IPS-NIHi7 (cell line): Measurements from ENCODE around the gene TBC1D14.

Experiments used
- DNase-seq: peaks from one replicate; pipeline ENCODE4 v3.0.0; 2012; ENCODE audit warnings: mixed read lengths; ENCODE audit errors: extremely low spot score

Gene TBC1D14

DNA sequence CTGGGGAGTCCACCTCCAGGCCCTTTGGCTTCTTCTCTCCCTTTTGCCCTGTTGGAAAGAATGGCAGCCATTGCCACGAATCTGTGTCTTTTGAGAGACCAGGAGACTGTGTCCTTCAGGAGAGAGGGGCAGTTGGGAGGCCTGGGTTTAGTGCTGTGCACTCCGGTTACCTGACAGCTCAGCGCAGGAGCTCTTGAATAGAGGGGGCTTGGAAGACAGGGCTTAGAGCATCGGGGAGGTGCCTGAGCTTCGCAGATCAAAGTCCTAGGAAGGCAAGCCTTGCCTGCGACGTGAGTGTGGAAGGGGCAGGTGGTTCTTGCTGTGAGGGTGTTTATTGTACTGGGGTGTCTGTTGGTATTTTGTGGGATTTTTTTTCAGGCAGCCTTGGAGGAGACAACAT, 91.6 kb downstream of the TBC1D14 start:
- DNase-seq: no peak

DNA sequence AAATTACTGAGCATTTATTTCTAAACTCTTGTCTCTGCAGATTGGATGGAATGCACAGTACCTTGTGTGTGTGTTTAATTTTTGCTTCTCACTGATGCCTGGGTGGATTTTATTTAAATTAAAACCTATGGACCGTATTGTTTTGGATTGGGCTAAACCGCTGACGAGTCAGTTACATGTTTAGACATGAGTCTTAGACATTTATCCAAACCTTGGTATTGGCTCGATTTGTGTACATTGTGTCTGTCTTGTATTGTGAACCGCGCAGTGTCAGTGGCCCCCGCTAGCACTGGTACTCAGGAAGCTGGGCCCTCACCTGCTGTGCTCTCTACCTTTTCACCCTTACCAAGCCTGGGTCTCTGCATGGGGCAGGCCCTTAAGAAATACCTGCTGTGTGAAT, 92.7 kb downstream of the TBC1D14 start:
- DNase-seq: no peak

DNA sequence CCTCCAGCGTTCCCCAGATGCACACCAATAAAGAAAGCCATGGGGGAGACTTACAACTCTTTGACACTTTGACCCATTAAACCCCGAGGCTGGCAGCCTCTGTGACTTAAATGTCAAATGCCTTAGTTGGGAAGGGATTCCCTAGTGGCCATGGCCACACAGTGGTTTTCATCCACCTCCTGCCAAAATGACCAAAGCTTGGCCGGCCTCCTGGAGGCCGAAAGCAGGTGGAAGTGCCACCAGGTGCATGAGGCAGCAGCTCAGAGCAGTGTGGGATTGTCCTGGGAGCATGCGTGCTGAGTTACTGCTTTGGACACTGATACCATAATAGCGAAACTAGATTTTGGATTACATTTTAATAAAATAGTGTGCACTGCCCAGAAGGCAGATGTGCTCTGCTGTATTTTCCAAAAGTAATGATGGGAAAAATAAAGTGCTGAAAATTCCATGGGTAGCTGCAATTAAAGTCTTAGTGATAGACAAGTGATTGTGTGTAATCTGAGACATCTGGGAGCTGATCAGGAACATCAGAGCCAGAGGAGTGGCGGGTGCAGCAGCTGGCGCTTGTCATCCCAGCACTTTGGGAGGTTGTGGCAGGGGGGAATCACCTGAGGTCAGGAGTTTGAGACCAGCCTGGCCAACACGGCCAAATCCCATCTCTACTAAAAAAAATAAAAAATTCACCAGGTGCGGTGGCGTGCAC, 93.7 kb downstream of the TBC1D14 start:
- no peak for DNase-seq

DNA sequence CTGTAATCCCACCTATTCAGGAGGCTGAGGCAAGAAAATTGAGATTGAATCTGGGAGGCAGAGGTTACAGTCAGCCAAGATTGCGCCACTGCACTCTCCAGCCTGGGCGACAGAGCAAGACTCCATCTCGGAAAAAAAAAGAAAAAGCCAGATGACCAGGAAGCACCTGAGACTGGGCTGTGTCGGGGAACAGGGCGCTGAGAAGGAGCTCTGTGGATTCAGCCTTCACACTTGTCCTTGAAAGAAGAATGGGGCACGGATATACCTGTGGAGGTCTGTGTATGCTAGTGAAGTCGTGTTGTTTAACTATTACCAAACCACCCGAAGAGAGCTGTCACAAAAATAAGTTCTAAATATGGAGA, 94.2 kb downstream of the TBC1D14 start:
- DNase-seq: no peak

DNA sequence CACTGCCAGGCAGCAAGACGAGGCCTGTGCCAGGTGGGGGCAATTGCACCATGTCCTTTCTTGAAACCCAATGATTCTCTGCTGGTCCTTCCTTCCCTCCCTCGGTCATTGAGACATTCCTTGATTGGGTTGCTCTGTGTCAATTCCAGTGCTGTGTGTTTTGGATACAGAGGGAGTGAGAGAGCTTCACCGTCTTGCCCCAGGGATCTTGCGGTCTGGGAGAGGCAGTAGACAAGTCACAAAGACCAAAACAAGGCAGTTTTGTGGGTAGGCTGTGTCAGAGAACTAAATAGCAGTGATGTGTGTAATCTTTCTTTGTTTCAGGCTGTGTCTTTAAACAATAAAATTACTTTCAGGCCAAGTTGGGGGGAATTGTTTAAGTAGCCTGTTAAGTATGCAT, 94.7 kb downstream of the TBC1D14 start:
- DNase-seq: no peak

DNA sequence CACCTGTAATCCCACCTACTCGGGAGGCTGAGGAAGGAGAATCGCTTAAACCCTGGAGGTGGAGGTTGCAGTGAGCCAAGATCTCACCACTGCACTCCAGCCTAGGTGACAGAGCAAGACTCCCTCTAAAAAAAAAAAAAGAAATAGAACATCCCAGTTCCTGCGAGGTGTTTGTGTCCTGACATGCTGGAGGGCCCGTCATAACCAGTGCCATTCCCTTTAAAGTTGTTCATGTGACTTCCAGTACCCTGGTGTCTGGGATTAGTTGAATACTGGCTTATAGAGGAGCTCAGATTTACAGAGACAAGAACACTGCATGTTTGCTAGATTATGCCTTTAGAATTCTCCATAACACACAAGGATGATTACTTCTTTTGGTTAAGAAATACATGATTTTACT, 95.9 kb downstream of the TBC1D14 start:
- DNase-seq: no peak

DNA sequence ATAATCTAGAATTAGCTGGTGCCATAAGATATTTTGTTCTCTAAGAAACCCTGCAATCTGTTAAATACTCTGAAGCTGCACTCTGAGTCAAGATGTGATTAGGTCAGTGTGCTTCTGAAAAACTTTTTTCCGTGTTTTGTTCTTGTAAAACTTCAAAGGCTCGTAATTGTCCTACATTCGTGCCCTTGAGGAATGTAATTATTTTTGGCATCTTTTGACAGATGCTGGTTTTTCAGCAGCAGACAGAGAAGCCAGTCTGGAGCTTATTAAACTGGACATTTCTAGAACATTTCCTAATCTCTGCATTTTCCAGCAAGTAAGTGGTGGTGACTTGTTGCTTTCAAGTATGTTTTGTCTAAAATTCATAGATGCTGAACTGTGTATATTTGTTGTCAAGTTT, 96.8 kb downstream of the TBC1D14 start:
- DNase-seq: no peak

DNA sequence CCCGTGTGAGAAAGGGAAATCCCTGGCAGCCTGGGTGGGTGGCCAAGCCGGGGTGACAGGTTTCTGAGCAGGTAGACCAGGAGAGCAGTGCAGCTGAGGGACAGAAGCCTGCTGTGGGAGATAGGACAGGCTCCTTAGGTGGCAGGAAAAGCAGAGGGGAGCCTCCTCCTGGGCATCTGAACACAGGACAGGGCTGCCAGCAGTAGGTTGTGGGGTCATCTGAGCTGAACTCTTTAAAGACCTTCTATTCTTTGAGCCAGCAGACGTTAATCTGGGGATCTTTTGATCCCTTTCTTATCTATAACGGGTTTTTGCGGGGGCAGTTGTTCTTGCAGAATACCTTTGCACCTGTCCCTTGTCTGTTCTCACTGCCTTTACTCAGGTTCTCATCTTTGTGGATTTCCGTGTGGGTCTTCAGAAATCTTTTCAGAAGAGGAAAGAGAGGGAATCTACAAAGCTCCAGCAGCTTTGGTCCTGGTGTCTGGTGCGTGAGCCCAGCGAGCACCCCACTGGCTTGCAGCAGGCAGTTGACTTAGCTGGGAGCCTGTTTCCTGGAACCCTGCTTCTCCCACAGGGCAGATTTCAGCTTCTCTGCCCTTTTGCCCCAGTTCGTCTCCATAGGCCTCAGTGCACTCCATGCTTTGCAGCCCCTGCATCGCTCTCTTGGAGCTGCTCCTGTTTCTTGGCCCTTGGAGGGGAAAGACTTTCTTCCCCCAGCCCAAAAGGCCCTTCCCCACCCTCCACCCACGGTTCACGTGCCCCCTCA, 97.7 kb downstream of the TBC1D14 start:
- DNase-seq: peak; percentile 48

DNA sequence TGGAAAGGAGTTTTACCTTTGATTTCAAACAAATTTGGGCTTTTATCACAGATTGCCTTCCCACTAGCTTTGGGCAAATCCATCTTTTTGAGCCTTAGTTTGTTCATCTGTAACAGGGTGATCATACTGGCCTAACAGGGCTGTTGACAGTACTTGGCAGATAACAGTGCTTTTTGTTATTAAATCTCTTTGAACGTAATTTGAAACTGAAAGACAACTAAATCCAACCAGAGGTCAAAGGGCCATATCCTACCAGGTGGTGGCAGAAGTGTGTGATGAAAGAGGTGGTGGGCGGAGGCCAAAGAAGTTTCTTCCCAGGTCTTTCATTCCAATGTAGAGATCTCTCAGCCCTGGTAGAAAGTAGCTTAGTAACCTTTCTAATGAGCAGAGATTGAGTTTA, 98.3 kb downstream of the TBC1D14 start:
- DNase-seq: peak; percentile 76

DNA sequence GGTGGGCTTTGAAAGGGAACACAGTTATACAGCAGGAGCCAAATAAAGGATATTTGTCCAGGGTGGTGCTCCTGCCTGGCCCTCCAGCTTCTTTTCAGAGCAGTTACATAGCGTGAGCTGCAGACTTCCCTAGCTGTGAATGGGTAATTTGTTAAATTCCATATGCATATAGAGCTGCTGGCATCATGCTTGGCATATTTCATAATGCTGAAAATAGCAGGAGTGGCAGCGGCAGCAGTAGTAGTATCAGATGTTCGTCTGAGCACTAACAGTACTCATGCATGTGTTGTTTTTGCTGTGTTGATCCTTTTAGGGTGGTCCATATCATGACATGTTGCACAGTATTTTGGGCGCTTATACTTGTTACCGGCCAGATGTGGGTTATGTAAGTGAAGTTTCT, 99.9 kb downstream of the TBC1D14 start:
- no peak for DNase-seq

DNA sequence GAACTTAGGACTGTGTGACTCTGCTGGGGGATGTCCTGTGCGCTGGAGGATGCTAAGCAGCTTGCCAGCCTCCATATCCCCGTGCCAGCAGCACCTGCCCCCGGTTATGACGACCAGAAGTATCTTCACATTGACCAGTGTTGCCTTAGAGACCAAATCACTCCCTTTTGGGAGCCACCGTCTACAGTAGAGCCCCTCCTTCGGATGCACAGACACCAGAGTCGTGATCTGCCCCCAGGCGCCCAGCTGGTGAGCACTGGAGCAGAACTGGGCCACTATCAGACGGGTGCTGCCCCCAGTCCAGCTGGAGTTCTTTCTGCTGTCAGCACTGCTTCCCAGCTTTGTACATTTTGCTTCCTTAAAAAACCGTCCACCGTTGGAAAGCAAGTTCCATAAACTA, 103.5 kb downstream of the TBC1D14 start:
- DNase-seq: no peak

DNA sequence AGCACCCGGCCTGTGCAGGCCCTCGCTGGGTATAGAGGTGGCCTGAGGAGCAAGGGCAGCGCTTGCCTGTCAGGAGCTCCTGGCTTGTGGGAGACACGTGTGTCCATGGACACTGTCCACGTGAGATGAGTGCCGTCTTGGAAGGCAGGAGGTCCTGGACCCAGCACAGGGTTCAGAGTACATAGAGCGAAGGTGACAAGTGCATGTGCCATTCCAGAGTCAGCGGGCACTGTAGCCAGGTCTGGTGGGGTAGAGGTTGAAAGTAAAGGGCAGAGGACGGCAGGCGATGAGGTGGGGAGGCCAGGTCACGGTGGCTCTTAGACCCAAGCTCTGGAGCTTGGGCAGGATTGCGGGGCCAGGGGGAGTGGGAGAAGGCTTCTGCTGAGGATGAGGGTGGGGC, 105.2 kb downstream of the TBC1D14 start:
- no peak for DNase-seq

DNA sequence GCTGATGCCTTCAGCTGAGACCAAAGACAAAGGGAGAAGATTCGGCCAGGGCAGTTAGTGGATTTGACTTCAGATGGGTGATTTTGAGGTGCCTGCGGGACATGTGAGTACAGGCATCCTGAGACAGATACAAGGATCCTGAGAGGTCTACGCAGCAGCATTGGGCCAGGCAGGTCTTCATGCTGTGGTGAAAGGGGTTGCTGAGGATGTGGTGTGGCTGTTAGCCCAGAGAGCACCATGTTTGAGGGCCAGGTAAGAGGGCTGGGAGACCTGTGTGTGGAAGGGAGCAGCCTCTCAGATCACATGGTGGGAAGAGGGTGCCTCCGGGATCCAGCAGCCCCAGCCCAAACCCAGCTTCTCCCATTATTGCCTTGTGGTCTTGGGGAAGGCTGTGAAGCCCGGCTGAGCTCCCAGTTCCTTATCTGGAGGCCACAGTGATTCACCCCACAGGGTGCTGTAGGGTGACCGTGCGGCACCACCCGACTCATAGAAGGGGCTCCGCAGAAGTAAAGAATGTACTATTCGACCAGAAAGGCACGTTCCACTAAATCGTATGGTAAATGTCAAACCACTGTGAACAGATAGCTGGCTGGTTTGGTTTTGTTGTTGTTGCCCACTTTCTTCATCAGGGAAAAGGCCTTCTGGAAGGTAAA, 105.9 kb downstream of the TBC1D14 start:
- no peak for DNase-seq

DNA sequence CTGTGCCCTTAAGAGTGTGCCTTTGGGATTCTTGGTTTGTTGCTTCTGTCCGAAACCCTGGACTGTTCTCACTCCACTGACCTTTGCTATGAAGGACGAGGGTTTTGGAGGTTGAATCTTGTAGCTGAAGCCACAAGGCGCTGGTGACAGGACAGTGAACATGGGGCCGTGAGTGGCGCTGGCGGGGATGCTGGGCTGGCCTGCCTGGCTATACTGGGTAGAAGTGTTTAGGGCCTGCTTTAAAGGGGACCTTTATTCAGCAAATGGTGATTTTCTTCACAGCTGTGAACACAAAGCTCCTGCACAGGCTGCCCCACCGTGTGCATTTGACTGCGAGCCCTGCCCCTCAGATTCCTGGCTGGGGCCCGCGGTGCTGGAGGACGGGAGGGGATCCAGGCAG, 106.5 kb downstream of the TBC1D14 start:
- no peak for DNase-seq

DNA sequence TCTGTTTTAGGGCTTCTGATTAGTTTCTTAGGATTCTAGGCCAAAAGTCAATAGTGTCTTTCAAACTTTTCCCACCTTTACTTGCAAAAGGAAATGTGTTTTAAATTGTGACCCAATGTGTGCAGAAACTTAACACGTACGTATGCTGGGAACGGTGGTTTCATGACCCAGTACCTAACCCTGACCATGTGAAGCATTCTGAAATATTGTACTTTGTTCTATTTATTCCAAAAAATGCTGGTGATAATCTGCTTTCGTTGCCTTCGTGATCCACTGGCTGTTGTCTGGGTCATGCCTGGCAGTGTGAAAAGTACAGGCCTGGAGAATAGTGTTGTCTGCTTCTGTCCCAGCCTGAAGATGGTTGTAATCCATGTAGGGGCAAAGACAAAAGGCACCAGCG, 106.9 kb downstream of the TBC1D14 start:
- no peak for DNase-seq

DNA sequence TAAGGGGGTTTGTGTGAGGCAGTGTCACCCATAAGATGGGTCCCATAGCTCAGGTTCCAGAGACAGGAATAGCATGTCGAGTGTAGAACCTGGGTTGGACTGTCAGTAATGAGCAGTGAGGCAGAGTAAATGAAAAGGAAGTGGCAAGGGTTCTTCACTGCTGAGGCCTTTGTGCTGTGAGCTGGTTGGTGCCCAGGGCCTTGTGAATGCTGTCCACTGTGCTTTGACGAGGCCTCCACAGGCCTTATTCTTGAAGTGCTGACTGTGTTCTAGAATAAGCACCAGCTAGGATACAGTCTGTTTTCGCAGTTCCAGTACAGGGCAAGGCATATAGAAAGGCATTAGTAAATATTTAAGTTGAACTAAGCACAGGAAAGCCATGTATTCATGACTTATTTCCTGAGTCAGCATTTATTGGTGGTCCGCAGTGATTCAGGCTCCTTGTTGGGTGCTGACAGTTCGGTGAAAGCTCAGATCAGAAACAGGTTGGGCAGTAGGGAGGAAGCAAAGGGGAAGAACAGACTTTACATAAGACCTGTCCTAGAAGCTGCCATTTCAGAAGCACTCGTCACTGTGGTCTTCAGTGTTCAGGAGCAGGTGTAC, 107.9 kb downstream of the TBC1D14 start:
- no peak for DNase-seq

DNA sequence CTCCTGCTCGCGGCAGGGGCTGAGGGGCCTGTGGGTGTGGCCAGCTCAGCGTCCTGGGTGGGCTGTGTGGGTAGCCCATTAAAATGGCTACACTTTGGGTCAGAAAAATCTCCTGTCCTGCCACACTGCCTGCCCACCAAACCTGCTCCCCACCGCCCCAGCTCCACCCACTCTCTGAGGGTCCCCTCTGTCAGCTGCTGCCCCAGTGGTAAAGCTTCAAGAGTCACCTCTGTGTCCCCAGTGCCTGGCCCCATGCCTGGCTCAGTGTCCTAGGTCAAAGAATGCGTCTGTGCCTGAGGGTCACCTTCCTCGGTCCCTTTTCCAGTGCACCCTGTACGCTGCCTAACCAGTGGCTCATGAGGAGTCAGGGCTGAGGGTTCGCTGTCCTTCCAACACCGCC, 108.7 kb downstream of the TBC1D14 start:
- DNase-seq: no peak

DNA sequence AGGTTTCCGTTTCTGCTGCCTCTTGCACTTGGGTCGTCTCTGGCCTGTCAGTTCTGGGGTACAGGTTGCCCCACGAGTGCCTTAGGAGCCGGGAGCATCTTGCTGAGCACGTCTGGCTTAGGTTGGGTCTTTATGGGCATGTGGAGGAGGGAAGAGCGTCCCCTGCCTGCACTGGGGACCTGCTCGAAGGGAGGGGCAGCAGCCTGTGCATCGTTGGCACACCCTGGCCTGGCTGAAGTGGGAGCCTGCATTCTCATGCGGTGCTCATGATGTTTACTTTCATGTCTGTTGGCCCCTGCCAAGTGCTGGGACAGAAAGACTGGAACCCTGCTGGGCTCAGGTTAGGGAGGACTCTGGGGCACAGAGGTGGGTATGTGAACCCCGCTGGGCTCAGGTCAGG, 109.7 kb downstream of the TBC1D14 start:
- DNase-seq: no peak

DNA sequence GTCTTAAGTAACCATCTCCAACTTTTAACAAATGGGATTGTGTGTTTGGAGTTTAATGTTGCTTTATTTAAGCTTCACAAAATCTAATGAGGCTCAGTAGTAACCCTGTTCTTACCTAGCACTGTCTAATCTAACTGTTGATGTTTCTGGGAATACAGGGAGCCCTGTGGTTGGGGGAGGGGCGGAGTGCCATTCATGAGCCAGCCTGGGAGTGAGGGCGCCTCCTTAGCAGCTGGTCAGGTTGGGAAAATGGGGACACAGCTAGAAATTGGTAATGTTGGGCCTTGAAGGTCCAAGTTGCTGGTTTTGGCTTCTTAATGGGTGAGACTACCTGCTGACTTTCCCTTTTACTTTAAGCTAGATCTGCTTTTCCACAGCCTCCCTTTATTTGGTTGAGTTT, 110.7 kb downstream of the TBC1D14 start:
- DNase-seq: peak; percentile 46

DNA sequence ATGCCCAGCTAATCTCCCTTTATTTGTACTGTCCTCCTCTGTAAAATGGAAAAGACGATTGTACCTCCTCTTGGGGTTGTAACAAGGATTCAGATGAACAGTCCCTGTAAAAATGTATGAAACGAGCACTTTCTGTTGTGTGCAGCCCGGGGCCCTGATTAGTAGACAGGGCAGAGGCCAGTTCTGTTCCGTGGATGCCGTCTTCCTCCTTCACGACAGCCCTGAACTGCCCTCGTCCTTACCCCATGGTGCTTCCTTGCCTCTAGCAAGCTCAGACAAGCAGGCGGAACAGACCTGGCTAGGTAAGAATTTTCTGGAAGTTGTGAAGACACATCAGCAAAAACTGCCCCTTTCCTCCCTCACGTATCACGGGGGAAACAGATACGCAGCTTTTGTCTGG, 111.2 kb downstream of the TBC1D14 start:
- DNase-seq: no peak

DNA sequence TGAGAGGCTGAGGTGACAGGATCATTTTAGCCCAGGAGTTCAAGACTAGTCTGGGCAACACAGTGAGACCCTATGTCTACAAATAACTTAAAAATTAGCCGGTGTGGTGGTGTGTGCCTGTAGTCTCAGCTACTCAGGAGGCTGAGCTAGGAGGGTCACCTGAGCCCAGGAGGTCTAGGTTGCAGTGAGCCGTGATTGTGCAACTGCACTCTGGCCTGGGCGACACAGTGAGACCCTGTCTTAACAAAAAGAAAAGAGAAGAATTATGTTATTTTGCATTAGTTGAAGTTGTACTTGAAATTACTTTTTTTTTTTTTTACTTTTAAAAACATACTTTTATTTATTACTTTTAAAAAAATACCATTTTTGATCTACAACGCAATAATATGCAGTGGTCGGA, 111.7 kb downstream of the TBC1D14 start:
- DNase-seq: no peak

DNA sequence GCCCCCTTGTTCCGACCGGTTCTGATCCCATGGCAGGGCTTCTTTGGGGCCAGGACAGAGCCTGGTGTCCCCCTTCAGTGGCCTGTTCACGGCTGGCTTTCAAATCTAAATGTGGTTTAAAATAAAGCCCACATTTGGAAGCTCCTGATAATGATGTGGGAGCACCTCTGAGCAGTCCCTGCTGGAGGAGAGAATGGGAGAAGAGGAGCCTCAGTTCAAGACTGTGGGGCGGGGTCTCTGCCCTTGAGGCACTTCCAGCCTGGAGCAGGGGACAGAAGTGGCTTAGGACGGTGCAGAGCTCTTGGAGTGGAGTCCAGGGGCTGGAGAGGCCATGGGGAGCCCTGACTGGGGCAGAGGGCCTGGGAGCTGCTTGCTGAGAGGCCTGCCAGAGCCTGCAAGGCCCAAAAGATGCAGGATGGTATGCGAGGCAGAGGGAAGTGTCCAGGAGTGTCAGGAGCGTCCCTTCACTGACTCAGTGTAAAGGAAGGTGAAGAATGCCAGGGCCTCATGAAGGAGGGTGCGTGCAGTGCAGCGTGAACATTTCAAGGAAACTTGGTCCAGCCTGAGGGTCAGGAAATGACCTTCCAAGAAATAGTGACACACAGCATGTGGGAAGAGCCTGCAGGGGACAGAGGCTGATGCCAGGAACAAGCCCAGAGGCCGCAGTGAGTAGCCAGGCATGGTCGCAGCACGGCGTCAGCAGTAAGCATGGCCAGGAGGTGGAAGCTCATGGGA, 112.5 kb downstream of the TBC1D14 start:
- no peak for DNase-seq
